HG02943 (cell line): ENCODE data around the gene PFKFB4.

Experiments used
- ATAC-seq: cut with Tn5 transposase; IDR thresholded peaks from one replicate; pipeline ENCODE4 v1.9.1; 2021; ENCODE audit warnings: mild to moderate bottlenecking, low read depth, moderate library complexity; ENCODE audit not compliant: unreplicated experiment

Gene PFKFB4

GRCh38 chr3:48587686-48588085 is 31.1 kb upstream of the PFKFB4 start:
- no peak for ATAC-seq

- ATAC-seq, result no peak
These were observed 28.8 kb upstream of the PFKFB4 start for GRCh38 chr3:48585411-48585810.

- ATAC-seq, result no peak
These were observed 28.2 kb upstream of the PFKFB4 start for GRCh38 chr3:48584836-48585235.

GRCh38 chr3:48581621-48582481 is 25.2 kb upstream of the PFKFB4 start:
- ATAC-seq, result no peak

GRCh38 chr3:48576647-48577046 is 20.0 kb upstream of the PFKFB4 start:
- no peak for ATAC-seq

GRCh38 chr3:48575366-48575765 is 18.8 kb upstream of the PFKFB4 start:
- no peak for ATAC-seq

GRCh38 chr3:48573973-48574585 is 17.5 kb upstream of the PFKFB4 start:
- no peak for ATAC-seq

- ATAC-seq, result no peak
These were observed 15.9 kb upstream of the PFKFB4 start for GRCh38 chr3:48572517-48572916.

- ATAC-seq, result no peak
These were observed 15.3 kb upstream of the PFKFB4 start for GRCh38 chr3:48571938-48572337.

GRCh38 chr3:48569808-48570450 is 13.3 kb upstream of the PFKFB4 start:
- ATAC-seq, result no peak

GRCh38 chr3:48569400-48569799 is 12.8 kb upstream of the PFKFB4 start:
- no peak for ATAC-seq

- ATAC-seq, result no peak
These were observed 11.9 kb upstream of the PFKFB4 start for GRCh38 chr3:48568476-48568875.

GRCh38 chr3:48567500-48567899 is 10.9 kb upstream of the PFKFB4 start:
- no peak for ATAC-seq

- ATAC-seq, result no peak
These were observed 10.5 kb upstream of the PFKFB4 start for GRCh38 chr3:48567090-48567489.

GRCh38 chr3:48566401-48566760 is 9.8 kb upstream of the PFKFB4 start:
- ATAC-seq, result no peak

GRCh38 chr3:48565591-48566400 is 9.2 kb upstream of the PFKFB4 start:
- ATAC-seq, result no peak

GRCh38 chr3:48565186-48565585 is 8.6 kb upstream of the PFKFB4 start:
- no peak for ATAC-seq

- ATAC-seq, result no peak
These were observed 8.1 kb upstream of the PFKFB4 start for GRCh38 chr3:48564667-48565066.

GRCh38 chr3:48564022-48564421 is 7.4 kb upstream of the PFKFB4 start:
- no peak for ATAC-seq

GRCh38 chr3:48563382-48563918 is 6.8 kb upstream of the PFKFB4 start, which contains the start of gene UCN2:
Gene UCN2, minus strand, starts transcription at chr3:48563781. Its CDS starts 657 bp downstream, at chr3:48563124.
- ATAC-seq, result no peak
